Measurements from ENCODE around the gene CHRNB4.

- TF ChIP-seq POLR2A (IDR thresholded peaks at IDR 0.05; ENCODE audit: low read length) (no peak), GATA1 (IDR thresholded peaks at IDR 0.05; ENCODE audit: low read depth, low read length) (no peak)
These were observed 35.8 kb downstream of the CHRNB4 start for GRCh38 chr15:78605201-78605600.

Measured in erythroblast (primary cell).